Measurements from ENCODE around the gene MAPKAPK2.

MAPKAPK2 gene

DNA sequence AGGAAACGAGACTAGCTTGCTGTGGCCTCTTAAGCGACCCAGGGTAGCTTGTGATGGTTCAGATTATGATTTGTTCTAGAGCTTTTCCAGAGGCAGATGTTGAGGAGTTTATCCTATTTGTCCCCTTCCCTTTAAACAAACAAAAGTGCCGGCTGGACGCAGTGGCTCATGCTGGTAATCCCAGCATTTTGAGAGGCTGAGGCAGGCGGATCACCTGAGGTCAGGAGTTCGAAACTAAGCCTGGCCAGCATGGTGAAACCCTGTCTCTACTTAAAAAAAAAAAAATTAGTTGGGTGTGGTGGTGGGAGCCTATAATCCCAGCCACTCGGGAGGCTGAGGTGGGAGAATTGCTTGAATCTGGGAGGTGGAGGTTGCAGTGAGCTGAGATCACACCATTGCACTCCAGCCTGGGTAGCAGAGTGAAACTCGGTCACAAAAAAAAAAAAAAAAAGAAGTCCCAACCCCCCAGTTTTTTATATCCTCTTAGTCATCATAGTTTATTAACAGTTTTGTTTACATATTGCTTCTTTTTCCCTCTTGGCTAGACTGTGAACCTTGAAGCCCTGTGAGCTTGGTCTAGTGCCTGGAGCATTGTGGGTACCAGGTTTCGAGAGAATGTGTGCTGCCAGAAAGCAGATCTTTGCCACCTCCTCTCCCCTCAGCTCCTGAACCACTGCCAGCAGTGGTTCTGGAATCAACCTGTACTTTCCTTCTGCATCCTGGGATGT is 29.8 kb downstream of the MAPKAPK2 start:
- DNase-seq (ENCODE audit: low read depth), result peak; percentile 87
- H3K4me3 ChIP-seq (ENCODE audit: control insufficient read depth, low read depth, low read length), result no peak overlapping the region
- TF ChIP-seq, protein P1, sequence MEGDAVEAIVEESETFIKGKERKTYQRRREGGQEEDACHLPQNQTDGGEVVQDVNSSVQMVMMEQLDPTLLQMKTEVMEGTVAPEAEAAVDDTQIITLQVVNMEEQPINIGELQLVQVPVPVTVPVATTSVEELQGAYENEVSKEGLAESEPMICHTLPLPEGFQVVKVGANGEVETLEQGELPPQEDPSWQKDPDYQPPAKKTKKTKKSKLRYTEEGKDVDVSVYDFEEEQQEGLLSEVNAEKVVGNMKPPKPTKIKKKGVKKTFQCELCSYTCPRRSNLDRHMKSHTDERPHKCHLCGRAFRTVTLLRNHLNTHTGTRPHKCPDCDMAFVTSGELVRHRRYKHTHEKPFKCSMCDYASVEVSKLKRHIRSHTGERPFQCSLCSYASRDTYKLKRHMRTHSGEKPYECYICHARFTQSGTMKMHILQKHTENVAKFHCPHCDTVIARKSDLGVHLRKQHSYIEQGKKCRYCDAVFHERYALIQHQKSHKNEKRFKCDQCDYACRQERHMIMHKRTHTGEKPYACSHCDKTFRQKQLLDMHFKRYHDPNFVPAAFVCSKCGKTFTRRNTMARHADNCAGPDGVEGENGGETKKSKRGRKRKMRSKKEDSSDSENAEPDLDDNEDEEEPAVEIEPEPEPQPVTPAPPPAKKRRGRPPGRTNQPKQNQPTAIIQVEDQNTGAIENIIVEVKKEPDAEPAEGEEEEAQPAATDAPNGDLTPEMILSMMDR (conservative IDR thresholded peaks at IDR 0.05; ENCODE audit: control insufficient read depth, insufficient read depth, low read depth, low read length), result no peak

DNA sequence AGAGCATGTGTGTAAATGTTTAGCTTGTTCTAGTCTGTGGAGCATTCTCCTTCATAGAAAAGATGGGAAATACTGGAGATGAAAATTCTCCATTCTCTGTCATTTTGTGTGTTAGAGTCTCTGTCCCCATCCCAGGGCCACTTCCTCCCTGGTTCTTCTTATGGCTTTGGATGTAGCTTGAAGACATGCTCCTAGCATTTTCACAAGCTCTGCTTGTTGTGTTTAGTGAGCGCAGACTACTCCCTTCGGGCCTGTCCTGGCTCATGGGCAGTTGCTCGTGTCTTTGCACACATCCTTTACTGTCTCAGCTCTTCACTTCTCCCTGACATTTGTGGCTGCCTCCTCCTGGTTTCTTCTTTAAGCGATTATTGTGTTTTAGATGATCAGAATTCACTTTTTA is 30.4 kb downstream of the MAPKAPK2 start:
- TF ChIP-seq, protein P1 (conservative IDR thresholded peaks at IDR 0.05; ENCODE audit: control insufficient read depth, insufficient read depth, low read depth, low read length), result no peak
- no peak overlapping the region for H3K4me3 ChIP-seq (ENCODE audit: control insufficient read depth, low read depth, low read length)

DNA sequence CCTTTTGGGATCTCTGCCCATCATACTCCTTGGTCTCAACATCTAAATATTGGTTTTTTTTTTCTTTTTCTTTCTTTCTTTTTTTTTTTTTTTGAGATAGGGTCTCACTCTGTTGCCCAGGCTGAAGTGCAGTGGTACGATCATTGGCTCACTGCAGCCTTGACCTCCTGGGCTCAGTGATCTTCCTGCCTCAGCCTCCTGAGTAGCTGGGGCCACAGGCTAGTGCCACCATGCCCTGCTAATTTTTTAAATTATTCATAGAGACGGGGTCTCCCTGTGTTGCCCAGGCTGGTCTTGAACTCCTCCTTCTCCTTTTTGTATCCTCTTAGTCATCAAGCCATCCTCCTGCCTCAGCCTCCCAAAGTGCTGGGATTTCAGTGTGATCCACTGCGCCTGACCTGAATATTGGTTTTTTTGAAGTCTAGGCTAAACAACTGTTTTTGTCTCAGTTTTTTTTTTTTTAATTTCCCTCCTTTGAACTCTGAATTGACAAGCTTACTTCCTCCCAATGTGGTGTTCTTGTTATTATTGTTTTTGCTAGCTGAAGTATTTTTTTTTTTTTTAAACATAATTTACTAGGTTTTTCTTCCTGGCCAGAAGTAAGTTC is 30.9 kb downstream of the MAPKAPK2 start:
- DNase-seq (ENCODE audit: low read depth), result no peak
- no peak overlapping the region for H3K4me3 ChIP-seq (ENCODE audit: control insufficient read depth, low read depth, low read length)
- TF ChIP-seq, protein P1 (conservative IDR thresholded peaks at IDR 0.05; ENCODE audit: control insufficient read depth, insufficient read depth, low read depth, low read length), result no peak

More for the DNA sequence above, 30.4 kb downstream of the MAPKAPK2 start:
- DNase-seq (ENCODE audit: low read depth), result no peak

DNA sequence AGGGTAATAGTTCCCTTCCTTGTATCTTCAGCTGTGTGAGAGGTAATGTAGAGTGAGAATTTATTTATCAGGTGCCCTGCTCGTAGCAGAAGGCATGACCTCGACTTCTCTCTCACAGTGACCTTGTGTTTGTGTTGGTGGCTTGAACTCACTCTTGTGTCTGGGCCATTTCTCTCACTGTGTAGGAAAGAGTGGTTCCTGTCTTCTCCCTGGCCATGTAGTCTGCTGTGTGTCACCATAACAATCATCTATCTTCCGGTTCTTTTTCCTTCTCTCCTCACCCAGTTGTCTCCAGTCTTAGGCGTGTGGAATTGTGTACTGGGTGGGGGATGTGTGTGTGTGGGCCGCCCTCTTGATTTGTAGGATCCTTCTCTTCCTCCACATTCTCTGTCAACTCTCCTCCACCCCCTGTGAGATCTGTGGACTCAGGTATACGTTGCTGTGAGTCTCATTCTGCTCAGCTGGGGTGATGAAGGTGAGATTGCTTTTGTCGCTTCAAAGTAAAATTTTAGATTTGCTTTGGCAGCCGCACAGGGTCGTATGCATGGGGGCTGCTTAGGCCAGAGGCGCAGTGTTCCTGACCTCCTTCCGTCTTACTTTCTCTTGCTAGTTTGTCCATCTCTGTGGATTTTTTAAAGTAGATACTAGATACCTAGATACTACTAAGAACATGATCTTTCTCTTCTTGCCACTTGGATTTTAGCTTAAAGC is 31.6 kb downstream of the MAPKAPK2 start:
- H3K4me3 ChIP-seq (ENCODE audit: control insufficient read depth, low read depth, low read length), result no peak overlapping the region
- no peak for DNase-seq (ENCODE audit: low read depth)
- TF ChIP-seq, protein P1 (conservative IDR thresholded peaks at IDR 0.05; ENCODE audit: control insufficient read depth, insufficient read depth, low read depth, low read length), result no peak

DNA sequence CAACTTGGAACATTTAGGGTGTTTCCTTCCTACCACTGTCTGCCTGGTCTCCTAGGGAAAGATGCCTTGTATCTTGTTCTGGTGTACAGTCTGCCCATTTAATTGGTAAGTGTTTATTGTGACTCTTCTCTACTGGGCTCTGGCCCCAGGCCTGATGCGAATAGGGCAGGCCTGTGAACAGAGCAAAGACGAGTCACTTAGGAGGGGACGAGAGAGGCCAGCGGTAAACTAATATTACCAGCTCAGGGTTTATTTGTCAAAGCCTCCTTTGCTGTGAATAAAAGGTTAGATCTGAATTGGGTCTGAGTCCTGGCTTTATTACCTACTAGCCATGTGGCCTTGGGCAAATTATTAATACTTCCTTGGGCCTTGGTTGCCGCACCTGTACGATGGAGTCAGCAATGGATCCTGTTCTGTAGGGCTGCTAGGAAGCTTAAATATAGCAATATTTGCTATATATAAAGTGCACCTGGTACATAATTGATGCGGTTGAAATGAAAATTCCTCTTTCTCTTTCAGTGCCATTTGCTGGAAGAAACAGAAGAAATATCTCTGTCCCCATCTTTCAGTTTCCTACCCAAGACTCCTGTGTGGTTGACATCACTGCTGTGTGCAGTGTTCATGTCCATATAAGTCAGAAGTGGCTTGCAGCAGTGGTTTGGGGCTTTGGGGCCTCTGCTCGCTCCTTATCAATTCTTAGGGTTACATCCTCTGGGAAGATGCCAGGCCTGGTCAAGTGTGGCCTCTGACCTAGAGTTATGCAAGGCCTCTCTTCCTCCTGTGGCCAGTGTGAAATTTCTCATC is 32.4 kb downstream of the MAPKAPK2 start:
- TF ChIP-seq, protein P1 (conservative IDR thresholded peaks at IDR 0.05; ENCODE audit: control insufficient read depth, insufficient read depth, low read depth, low read length), result no peak

DNA sequence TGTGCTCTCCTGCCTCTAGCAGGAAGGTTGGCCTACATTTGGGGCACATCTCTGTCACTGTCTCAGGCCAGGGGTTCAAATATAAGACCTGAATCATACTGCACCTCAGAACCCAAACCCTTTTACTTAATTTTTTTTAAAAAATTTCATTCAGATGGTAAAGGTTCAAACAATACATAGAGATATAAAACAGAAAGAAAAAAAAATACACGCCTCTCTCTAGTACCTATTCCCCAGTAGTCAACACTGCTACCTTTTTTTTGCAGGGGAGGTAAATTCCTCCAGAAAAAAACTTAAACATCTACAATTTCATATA is 32.9 kb downstream of the MAPKAPK2 start:
- H3K4me3 ChIP-seq (ENCODE audit: control insufficient read depth, low read depth, low read length), result no peak overlapping the region
- TF ChIP-seq, protein P1 (conservative IDR thresholded peaks at IDR 0.05; ENCODE audit: control insufficient read depth, insufficient read depth, low read depth, low read length), result no peak
- no peak for DNase-seq (ENCODE audit: low read depth)

More for the DNA sequence above, 32.4 kb downstream of the MAPKAPK2 start:
- no peak overlapping the region for H3K4me3 ChIP-seq (ENCODE audit: control insufficient read depth, low read depth, low read length)
- peak; percentile 55 for DNase-seq (ENCODE audit: low read depth)
